NK-92 (cell line): ENCODE results near the gene FLT1.

Experiments
- DNase-seq: peaks from one replicate; lab custom pipeline; 2025; ENCODE audit not compliant: unreplicated experiment; lab: John Stamatoyannopoulos, UW

The FLT1 gene

DNA sequence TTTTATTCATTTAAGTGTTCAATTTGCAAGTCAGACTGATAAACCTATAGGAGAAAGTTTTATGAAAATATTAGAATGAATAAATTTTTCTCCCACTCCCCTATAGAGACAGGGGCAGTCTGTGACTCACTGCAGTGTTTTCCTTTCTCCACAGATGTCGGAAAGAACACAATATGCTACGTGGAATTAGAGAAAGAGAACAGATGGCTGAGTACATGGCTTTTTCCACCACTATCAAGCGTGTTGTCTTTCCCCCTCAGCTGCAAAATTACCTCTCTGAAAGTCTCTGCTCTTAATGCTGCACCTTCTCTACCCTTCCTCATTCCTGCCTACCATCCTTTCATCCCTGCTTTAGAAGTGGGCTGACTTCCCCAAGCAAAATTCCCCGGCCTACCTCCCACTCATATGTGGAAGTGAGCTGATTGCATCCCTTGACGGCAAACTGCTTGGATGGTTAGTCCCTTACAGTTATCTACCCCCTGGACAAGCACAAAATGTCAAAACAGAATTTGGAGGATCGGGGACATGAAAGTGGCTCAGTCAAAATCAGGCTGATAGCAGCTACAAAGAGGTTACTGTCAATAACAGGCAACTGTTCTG, 30.0 kb downstream of the FLT1 start:
- DNase-seq, result no peak

DNA sequence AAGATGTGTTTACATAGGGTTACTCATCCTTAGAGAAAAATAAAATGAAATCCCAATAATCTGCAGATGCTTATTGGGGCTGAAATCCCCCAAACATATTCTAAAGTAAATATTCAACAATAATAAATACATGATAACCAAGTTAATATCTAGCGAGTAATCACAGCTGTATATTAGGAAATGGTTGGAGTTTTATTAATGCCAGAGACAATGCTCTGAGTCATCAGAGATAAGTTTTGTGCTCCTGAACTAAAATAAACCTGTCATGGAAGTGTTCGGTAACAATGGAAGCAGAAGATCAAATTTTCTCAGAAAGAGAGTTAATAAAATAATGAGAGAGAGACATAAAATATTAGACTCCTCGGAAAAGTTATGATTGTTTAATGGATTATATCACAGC, 31.4 kb downstream of the FLT1 start:
- no peak for DNase-seq

DNA sequence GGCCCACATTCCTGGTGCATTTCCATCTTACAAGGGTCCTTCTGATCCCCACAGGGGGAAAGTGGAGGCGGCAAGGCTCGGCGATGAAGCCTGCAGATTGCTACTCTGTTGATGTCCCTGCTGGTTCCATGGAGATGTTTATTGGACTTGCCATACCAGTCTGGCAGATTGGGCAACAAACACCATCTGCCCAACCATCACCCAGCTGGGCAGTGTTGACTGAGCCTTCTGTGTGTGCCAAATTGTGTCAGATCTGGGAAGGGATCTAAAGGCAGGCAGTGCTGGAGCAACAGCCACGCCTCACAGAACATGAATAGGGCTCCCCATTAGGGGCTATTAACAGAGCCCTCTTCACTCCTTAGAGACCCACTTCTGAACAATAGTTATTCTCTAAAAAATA, 35.0 kb downstream of the FLT1 start:
- no peak for DNase-seq

DNA sequence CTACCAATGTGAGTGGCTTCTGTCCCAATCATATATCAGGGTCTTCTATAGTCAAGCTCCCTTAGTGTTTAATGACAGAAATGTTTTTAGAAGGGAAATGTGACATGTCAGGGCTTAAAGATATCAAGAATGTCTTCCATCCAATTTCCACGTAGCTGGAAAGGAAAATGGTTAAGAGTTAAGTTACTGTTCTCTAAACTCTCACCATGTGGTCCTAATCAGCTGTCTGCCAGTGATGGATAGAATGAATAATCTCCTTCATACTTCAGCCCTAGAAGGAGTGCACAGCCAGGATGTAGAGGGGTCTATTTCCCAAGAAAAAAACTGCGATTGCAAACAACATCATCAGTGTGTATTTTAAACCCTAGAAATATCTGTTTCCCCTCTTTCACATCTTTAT, 36.3 kb downstream of the FLT1 start:
- no peak for DNase-seq

DNA sequence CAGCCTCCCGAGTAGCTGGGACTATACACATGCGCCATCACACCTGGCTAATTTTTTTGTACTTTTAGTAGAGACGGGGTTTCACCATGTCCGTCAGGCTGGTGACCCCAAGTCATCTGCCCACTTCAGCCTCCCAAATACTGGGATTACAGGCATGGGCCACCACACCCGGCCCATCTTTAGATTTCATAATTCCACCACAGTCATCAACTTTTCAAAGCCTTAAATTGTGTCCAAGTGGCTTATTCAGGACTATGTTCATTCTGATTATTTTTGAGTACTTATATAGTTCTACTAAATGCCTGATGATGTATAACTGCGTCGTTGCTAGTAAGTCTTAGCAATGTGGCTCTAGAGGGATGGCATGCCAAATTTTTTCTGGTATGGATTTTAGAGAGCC, 36.9 kb downstream of the FLT1 start:
- no peak for DNase-seq

DNA sequence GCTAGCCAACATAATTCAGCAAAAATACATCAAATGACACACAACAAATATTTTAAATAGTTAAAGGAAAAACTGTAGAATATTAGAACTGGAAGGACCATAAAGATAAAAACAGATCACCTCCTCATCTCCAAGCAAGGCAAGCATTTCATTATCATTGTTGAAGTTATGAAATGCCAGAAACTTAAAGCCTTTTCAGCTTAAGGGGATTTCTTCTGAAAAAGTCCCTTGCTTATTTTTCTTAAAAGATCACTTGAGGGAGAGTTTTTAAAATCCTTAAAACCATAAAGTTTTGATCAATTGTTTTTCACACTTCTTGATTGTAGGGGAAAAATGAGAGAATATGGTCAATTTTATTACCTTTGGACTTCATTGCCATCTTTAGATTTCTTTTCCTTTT, 37.4 kb downstream of the FLT1 start:
- DNase-seq, result no peak

DNA sequence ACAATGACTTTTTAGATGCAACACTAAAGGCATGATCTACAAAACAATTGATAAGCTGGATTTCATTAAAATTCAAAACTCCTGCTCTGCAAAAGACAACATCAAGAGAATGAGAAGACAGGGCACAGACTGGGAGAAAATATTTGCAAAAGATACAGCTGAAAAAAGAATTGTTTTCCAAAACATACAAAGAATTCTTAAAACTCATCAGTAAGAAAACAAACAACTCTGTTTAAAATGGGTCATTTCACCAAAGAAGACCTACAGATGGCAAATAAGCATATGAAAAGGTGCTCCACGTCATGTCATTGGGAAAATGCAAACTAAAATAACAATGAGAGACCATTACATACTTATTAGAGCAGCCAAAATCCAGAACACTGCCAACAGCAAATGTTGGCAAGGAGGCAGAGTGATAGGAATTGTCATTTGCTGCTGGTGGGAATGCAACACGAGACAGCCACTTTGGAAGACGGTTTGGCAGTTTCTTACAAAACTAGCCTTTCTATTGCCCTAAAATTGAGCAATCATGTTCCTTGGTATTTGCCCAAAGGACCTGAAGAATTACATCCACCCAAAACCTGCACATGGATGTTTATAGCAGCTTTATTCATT, 39.2 kb downstream of the FLT1 start:
- DNase-seq, result no peak

DNA sequence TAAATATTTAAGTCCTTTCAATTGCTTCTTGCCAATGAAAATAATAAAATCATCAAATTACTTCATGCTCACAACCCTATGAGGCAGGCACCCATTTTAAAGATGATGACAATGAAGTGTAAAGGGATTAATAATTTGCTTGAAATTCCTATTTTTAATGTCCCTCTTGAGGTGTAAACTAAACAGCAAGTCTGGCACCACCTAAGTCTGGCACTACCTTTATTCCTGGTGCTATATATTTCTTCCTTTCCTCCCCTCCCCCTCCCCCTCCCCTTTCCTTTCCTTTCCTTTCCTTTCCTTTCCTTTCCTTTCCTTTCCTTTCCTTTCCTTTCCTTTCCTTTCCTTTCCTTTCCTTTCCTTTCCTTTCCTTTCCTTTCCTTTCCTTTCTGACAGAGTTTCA, 42.2 kb downstream of the FLT1 start:
- DNase-seq, result no peak

DNA sequence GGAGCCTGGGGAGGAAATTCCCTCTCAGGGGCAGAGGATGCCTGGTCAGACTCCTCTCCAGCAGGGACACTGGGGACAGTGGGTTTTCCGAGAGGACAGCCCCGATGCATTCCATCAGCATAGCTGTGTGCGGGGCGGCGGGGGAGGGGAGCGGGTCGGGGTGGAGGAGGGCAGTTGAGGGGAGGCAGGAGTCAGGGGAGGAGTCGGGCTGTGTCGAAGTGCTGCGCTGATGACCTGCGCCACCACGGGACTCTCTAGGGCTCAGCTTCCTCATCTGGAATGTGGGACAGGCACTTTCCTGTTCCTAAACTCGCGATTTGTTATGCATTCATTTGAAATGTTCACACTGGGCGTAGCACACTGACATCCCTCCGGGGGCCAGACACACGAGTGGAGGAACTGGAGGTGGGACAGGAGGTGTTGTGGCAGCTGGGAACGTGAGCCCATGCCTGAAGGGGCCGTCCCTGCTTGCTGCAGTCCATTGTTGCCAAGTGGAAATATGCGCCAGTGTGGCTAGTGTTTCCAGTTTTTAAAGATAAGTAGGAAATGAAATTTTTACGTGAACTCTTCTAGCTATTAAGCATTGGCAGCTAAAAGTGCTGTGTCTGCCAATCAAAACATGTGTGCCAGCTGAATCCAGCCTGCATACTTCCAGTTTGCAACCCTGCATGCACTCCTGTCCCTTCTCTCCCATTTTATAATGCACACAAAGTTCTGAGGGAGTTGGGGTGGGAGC, 43.3 kb downstream of the FLT1 start:
- no peak for DNase-seq

DNA sequence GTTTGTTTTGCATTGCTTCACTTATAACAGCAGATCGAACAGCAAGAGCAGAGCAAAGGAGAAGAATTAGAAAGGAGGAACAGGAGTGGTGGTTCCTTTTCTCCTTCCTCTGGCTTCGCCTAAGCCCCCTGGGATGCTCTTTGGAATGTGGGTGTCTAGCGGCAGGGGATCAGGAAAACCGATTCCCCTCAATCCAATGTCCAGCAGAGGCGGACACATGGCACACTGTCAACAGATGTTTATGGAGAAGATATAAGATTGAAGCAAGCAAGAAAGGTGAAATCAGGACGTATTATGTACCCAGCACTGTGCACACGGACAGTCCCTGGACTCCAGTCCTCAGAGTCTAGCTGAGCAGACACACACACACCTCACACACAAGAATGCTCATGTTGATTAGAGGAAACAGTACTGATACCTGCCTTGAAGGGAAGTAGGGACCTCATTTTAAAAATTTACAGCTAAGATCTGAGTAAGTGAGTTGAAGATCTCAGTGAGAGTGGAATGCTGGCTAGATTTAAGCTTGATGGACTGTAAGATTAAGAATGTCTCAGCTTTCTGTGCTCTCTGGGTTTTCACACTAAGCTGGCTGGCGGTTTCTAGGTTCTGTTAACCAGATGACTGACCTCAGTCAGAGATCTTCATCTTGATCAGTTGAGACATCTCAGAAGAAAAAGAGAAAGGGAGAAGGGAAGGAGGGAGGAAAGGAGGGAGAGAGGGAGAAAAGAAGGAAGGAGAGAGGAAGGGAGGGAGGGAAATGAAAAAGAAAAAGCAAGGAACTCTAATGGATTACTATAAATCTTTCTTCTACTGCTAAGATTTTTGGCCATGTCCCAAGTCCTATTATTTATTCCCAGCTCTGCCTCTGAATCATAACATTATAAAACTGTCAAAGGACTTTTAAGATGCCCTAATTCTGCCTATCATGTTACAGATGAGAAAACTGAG, 44.8 kb downstream of the FLT1 start:
- DNase-seq, result no peak

DNA sequence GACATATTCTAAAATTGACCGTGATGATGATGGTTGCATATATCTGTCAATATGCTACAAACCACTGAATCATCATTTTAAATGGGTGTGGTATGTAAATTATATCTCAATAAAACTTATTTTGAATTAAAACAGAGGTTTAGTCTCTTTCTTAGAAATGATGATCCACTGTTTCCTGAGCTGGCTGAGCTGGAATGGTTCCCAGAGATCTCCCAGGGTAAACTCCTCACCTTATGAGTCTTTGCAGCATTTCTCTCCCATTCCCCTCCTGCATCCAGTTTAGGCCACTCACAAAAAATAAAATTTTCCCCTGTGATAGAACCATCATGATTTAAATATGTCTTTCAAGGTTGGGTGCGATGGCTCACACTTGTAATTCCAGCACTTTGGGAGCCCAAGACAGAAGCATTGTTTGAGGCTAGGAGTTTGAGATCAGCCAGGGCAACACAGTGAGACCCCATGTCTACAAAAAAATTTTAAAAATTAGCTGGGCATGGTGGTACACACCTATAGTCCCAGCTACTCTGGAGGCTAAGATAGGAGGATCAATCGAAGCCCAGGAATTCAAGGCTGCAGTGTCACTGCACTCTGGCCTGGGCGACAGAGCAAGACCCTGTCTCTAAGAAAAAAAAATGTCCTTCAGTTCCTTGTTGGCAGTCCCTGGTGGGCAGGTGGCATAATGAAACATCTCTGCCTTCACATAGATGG, 46.1 kb downstream of the FLT1 start:
- DNase-seq, result no peak

DNA sequence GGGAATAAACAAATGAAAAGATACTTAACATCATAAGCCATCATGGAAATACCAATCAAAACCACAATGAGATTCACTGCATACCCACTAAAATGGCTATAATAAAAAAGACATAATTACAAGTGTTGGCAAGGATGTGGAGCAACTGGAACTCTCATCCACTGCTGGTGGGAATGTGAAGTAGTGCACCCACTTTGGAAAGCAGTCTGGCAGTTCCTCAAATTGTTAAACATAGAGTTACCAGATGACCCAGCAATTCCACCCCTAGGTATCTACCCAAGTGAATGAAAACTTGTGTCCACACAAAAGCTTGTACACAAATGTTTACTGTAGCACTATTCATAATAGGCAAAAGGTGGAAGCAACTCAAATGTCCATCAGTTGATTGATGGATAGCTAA, 46.9 kb downstream of the FLT1 start:
- no peak for DNase-seq

DNA sequence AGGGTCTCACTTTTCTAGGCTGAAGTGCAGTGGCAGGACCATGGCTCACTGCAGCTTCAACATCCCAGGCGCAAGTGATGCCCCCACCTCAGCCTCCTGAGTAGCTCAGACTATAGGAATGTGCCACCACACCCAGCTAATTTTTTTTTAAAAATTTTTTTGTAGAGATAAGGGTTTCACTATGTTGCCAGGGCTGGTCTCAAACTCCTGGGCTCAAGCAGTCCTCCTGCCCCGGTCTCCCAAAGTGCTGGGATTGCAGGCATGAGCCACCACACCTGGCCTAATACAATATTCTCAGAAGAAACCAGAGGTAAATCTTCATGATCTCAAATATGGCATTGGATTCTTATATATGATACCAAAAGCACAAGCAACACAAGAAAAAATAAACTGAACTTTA, 47.7 kb downstream of the FLT1 start:
- DNase-seq, result no peak

DNA sequence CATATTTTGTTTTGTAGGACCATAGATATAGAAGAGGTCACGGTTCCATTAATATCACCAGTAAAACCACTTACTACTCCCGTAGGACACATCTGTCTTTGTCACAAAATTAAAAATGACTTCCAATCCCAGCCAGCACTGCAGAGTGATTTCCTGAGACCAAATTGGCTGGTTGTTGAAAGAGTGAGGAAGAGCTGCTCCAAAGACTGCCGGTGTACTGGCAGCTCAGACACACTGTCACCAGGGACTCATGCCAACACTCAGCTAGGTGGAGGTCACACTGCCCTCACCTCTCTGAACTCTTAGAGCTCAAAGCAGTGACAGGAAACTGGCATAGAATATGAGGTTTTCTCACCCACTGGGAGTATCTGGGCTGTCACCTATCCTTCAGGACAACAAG, 52.1 kb downstream of the FLT1 start:
- no peak for DNase-seq

DNA sequence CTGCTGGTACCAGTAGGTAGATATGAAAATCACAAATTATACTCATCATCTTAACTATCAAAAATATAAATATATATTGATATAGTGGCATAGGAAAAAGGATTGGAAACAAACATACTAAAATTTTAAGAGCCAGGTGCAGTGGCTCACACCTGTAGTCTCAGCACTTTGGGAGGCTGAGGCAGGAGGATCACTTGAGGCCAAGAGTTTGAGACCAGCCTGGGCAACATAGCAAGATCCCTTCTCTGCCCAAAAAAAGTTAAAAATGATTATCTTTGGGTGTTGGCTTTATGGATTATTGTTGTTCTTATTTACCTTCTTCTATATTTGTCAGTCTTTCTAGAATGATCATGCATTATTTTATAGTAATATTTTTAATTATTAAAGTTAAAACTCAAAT, 53.4 kb downstream of the FLT1 start:
- DNase-seq, result no peak

DNA sequence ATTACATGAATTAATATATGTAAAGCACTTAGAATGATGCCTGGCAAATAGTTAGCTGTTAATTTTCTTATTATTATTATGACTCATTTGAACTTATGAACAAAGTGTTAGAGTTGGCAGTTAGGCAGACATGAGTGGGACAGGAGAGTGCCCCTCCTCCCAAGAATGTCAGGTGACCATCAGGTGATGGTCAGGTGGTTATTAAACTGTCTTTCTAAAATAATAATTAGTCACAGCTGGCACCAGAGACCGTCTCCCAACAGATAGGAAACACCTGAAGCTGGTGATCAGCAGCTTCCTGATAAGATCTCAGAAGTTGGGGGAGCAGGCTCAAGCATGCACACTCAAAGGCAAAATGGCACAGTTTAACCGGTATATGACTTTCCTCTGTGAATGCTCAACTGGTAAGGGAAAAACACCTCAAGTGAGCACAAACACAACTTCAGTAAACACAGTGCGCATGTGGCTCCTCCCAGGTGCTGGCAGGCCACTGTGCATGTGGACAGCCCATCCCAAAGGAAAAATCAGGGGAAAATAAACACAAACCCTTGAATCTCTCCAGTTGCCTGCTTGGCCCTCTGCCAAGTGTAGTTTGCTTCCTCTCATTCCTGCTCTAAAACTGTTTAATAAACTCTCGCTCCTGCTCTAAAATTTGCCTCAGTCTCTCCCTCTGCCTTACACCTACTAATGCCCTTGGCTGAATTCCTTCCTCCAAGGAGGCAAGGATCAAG, 54.0 kb downstream of the FLT1 start:
- DNase-seq, result no peak

DNA sequence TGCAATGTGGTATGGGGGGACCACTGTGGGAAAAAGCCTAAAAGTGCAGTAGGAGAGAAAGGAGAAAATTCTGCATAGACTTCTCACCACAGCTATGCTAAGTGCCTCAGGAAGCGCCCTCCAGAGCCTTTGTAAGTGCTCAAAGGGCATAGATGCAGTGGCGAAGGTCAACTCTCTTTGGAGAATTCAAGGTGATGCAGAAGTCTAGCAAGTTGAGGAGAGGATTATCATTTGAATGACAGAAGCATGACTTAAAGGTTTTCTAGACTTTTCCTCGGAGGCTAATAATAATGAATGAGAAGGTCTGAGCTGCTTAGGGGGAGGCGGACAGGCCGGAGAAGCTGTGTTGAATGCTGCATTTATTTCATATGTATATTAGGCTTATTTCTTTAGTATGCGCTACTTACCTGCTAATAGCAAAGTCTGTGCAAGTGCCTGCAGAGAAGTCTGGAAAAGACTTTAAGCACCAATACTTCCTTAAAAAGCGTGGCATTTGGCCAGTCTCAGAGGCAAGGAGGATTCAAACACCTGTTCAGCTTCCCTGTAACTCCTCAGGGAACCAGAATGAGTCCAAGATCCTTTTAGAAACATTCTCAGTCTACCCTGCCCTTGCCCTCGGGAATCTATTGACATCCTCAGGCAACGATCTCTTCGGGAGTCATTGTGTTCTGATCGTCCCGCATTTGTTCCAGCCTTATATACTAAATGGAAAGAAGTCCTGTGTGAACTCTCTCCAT, 56.2 kb downstream of the FLT1 start:
- DNase-seq, result no peak

DNA sequence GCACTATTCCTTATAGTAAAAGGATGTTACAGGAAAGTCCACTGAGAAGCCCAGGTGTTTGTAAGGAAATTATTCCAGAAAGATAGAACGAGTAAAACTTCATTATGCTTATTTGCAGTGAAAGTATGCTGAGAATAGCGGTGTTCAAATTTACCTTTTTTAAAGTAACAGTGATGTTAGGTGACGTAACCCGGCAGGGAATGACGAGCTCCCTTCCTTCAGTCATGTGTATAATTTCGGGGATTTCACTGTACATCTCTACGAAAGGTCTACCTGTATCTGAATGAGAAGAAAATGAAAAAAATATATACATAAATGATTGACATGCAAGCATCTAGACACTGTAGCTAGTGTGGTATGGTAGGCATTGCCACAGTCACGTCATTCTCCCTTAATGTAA, 56.9 kb downstream of the FLT1 start:
- DNase-seq, result no peak

DNA sequence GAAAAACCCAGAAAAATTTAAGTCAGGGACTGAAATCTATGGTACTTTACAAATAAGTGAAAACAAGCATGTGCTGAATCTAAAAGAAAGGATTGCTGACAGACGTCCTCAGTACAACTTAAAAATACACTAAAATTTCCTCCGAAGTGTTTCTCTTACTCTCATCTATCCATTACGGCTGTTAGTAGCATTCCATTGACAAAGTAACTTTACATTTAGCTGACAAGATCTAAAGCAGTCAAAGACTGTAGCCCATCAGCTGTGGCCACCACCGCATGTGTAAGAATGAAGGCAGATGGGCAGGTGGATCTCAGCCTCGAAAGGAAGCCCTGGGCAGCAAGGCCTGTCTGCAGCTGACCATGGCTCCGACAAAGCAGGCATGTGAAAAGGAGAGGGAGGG, 59.0 kb downstream of the FLT1 start:
- DNase-seq, result no peak

DNA sequence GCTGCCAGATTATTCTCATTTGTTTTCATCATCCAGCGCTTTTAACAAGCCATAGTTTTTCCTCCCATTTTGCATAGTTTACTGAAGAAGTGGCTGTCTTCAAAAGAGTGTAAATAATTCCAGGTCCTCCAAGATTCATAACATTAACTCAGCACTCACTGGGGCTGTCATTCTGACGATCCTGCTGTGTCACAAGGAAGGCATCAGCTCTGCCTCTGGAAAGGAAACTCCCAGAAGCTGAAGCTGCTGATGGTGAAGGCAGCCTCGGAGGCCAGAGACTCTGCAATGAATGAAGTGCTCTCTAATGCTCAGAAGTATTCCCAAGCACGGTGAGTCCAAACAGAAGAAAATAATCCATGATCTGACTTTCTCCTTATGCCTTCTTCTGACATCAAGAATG, 60.0 kb downstream of the FLT1 start:
- DNase-seq, result no peak
